ENCODE results near the gene BICDL1. TPM values are rescaled to one million over a fixed set of nuclear protein-coding genes. Genes with fewer than 3 reads are reported as not detected.

BICDL1 gene
- total and polyA plus RNA-seq, 7 donors = 0.16 to 13.1 (median 1.4) TPM

GRCh38 chr12:120048263-120048662 lies 59.2 kb downstream of the BICDL1 start:
- Histone ChIP-seq H3K4me1 (no peaks in the 10 kb centered on the region), H3K9me3 (no peaks in the 10 kb centered on the region), H3K27ac (no peak overlapping the region), H3K27me3 (no peaks in the 10 kb centered on the region), H3K36me3 (no peaks in the 10 kb centered on the region), H3K4me3 (no peak overlapping the region)
- intact Hi-C loops (cut with DNase I) = no loop called here
- no peak for TF ChIP-seq CTCF (IDR thresholded peaks at IDR 0.05)
- TF ChIP-seq POLR2A (IDR thresholded peaks at IDR 0.05) = no peak
- TF ChIP-seq POLR2AphosphoS5 (IDR thresholded peaks at IDR 0.05) = no peak
- DNase-seq = no peak

DNA sequence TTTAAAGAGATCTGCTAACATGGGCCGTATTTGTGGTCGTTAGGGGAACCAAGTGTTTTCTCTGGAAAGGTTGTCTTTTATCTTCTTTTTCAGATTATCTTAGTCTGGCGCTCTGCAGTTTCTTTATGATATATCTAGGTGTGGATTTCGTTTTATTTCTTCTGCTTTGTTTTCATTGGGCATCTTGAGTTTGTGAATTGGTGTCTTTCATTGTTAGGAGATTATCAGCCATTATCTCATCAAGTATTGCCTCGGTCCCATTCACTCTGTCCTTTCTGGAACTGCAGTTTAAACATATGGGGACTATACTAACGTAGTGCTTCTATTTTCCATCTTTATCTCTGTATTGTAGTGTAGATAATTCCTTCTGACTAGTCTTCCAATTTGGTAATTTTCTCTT lies 60.4 kb downstream of the BICDL1 start:
- Histone ChIP-seq H3K27ac (no peak overlapping the region), H3K36me3 (no peaks in the 10 kb centered on the region), H3K4me1 (no peaks in the 10 kb centered on the region), H3K27me3 (no peaks in the 10 kb centered on the region), H3K4me3 (no peak overlapping the region), H3K9me3 (no peaks in the 10 kb centered on the region)
- intact Hi-C loops (cut with DNase I) = no loop called here
- TF ChIP-seq POLR2AphosphoS5 (IDR thresholded peaks at IDR 0.05) = no peak
- no peak for TF ChIP-seq POLR2A (IDR thresholded peaks at IDR 0.05)
- TF ChIP-seq CTCF (IDR thresholded peaks at IDR 0.05) = no peak
- TF ChIP-seq EP300 (IDR thresholded peaks at IDR 0.05) = no peak
- 72 to 84% methylated on average over 6 of the region's 6 CpGs for WGBS, 2 donors
- DNase-seq = no peak

- 95% methylated on average over 3 of the region's 3 CpGs for WGBS, 2 donors
- TF ChIP-seq EP300 (IDR thresholded peaks at IDR 0.05) (no peak), POLR2AphosphoS5 (IDR thresholded peaks at IDR 0.05) (no peak), CTCF (IDR thresholded peaks at IDR 0.05) (no peak), POLR2A (IDR thresholded peaks at IDR 0.05) (no peak)
- no peaks in the 10 kb centered on the region for H3K36me3 ChIP-seq
- no peak overlapping the region for H3K27ac ChIP-seq
- intact Hi-C loops (cut with DNase I) = no loop called here
- no peaks in the 10 kb centered on the region for H3K27me3 ChIP-seq
- H3K4me3 ChIP-seq = no peak overlapping the region
- DNase-seq = no peak
- H3K9me3 ChIP-seq = no peaks in the 10 kb centered on the region
- H3K4me1 ChIP-seq = no peaks in the 10 kb centered on the region
These were observed 62.5 kb downstream of the BICDL1 start for GRCh38 chr12:120051535-120051934.

- Histone ChIP-seq H3K9me3 (no peaks in the 10 kb centered on the region), H3K36me3 (no peaks in the 10 kb centered on the region), H3K27ac (no peak overlapping the region), H3K27me3 (no peaks in the 10 kb centered on the region), H3K4me1 (no peaks in the 10 kb centered on the region), H3K4me3 (no peak overlapping the region)
- WGBS, 2 donors = 92 to 96% methylated on average over 4 of the region's 4 CpGs
- TF ChIP-seq POLR2AphosphoS5 (IDR thresholded peaks at IDR 0.05) (no peak), EP300 (IDR thresholded peaks at IDR 0.05) (no peak), CTCF (IDR thresholded peaks at IDR 0.05) (no peak), POLR2A (IDR thresholded peaks at IDR 0.05) (no peak)
- DNase-seq = no peak
- intact Hi-C loops (cut with DNase I) = no loop called here
These were observed 65.3 kb downstream of the BICDL1 start for GRCh38 chr12:120054293-120054692.

- H3K36me3 ChIP-seq = no peaks in the 10 kb centered on the region
- no peak overlapping the region for H3K27ac ChIP-seq
- H3K4me1 ChIP-seq = no peaks in the 10 kb centered on the region
- H3K4me3 ChIP-seq = no peak overlapping the region
- DNase-seq = no peak
- H3K9me3 ChIP-seq = no peaks in the 10 kb centered on the region
- intact Hi-C loops (cut with DNase I) = no loop called here
- TF ChIP-seq CTCF (IDR thresholded peaks at IDR 0.05) (no peak), EP300 (IDR thresholded peaks at IDR 0.05) (no peak)
- 85 to 88% methylated on average over 2 of the region's 2 CpGs for WGBS, 2 donors
- no peaks in the 10 kb centered on the region for H3K27me3 ChIP-seq
These were observed 66.4 kb downstream of the BICDL1 start for GRCh38 chr12:120055231-120056000.
